ENCODE results near the gene SLC36A1. TPM values are rescaled to one million over a fixed set of nuclear protein-coding genes. Genes with fewer than 3 reads are reported as not detected.

The SLC36A1 gene
- total RNA-seq, 1 donor from 2014 or later, result 14.1 TPM

- intact Hi-C loops (cut with micrococcal nuclease), result no loop called here
- ATAC-seq (ENCODE audit: low read depth) (no peak), DNase-seq (no peak)
- ChIA-PET POLR2A (interaction anchor here (1.3 to 1.9 kb wide), 3 partner anchors 21 to 322 kb away, joined by 13 to 22 read pairs (median 14); partner anchors contain the start of gene G3BP1), CTCF (interaction anchor here (1.0 to 5.8 kb wide), 9 partner anchors 8 to 206 kb away, joined by 4 to 71 read pairs (median 6); no protein-coding TSS in a partner anchor)
- Mint-ChIP-seq H3K36me3 (ENCODE audit: low read depth) (peaks cover 11% of the 10 kb centered on the region), H3K27me3 (peaks cover 12% of the 10 kb centered on the region), H3K4me1 (peaks cover 24% of the 10 kb centered on the region), H3K27ac (peak overlapping the region; percentile 89), H3K9me3 (no peaks in the 10 kb centered on the region), H3K4me3 (peak overlapping the region; percentile 87)
- TF ChIP-seq CTCF (IDR thresholded peaks at IDR 0.05), result no peak
These were observed 909 bp downstream of the SLC36A1 start for GRCh38 chr5:151448038-151448985.

GRCh38 chr5:151449297-151449696, 1.9 kb downstream of the SLC36A1 start:
- H3K4me1 Mint-ChIP-seq, result peaks cover 24% of the 10 kb centered on the region
- peaks cover 11% of the 10 kb centered on the region for H3K36me3 Mint-ChIP-seq (ENCODE audit: low read depth)
- intact Hi-C loops (cut with micrococcal nuclease), result no loop called here
- H3K27ac Mint-ChIP-seq, result no peak overlapping the region
- TF ChIP-seq CTCF (IDR thresholded peaks at IDR 0.05), result no peak
- peaks cover 10% of the 10 kb centered on the region for H3K27me3 Mint-ChIP-seq
- CTCF ChIA-PET, result interaction anchor here (1.2 kb wide), 1 partner anchor 203 kb away, joined by 3 read pairs; no protein-coding TSS in a partner anchor
- H3K4me3 Mint-ChIP-seq, result peak overlapping the region; percentile 87
- DNase-seq (no peak), ATAC-seq (ENCODE audit: low read depth) (no peak)
- no peaks in the 10 kb centered on the region for H3K9me3 Mint-ChIP-seq
- POLR2A ChIA-PET, result no interaction called here

GRCh38 chr5:151449839-151450238, 2.4 kb downstream of the SLC36A1 start:
- H3K4me3 Mint-ChIP-seq, result no peak overlapping the region
- peaks cover 24% of the 10 kb centered on the region for H3K4me1 Mint-ChIP-seq
- H3K9me3 Mint-ChIP-seq, result no peaks in the 10 kb centered on the region
- DNase-seq, result no peak
- no peak for TF ChIP-seq CTCF (IDR thresholded peaks at IDR 0.05)
- ATAC-seq (ENCODE audit: low read depth), result no peak
- H3K27ac Mint-ChIP-seq, result no peak overlapping the region
- peaks cover 11% of the 10 kb centered on the region for H3K36me3 Mint-ChIP-seq (ENCODE audit: low read depth)
- CTCF ChIA-PET, result interaction anchor here (1.2 kb wide), 1 partner anchor 203 kb away, joined by 3 read pairs; no protein-coding TSS in a partner anchor
- peaks cover 10% of the 10 kb centered on the region for H3K27me3 Mint-ChIP-seq
- intact Hi-C loops (cut with micrococcal nuclease), result no loop called here
- POLR2A ChIA-PET, result no interaction called here

- peaks cover 24% of the 10 kb centered on the region for H3K4me1 Mint-ChIP-seq
- CTCF ChIA-PET, result no interaction called here
- DNase-seq (no peak), ATAC-seq (ENCODE audit: low read depth) (no peak)
- no peaks in the 10 kb centered on the region for H3K9me3 Mint-ChIP-seq
- no peak overlapping the region for H3K27ac Mint-ChIP-seq
- no peak overlapping the region for H3K4me3 Mint-ChIP-seq
- no peak for TF ChIP-seq CTCF (IDR thresholded peaks at IDR 0.05)
- POLR2A ChIA-PET, result no interaction called here
- peaks cover 11% of the 10 kb centered on the region for H3K36me3 Mint-ChIP-seq (ENCODE audit: low read depth)
- intact Hi-C loops (cut with micrococcal nuclease), result no loop called here
- H3K27me3 Mint-ChIP-seq, result peaks cover 3% of the 10 kb centered on the region
These were observed 3.2 kb downstream of the SLC36A1 start for GRCh38 chr5:151450605-151451004.

All from activated B cell treated with CpG ODN at 0.5 μM for 24 hours (primary cell).